ENCODE measurements around the gene GPR108.

Gene GPR108

DNA sequence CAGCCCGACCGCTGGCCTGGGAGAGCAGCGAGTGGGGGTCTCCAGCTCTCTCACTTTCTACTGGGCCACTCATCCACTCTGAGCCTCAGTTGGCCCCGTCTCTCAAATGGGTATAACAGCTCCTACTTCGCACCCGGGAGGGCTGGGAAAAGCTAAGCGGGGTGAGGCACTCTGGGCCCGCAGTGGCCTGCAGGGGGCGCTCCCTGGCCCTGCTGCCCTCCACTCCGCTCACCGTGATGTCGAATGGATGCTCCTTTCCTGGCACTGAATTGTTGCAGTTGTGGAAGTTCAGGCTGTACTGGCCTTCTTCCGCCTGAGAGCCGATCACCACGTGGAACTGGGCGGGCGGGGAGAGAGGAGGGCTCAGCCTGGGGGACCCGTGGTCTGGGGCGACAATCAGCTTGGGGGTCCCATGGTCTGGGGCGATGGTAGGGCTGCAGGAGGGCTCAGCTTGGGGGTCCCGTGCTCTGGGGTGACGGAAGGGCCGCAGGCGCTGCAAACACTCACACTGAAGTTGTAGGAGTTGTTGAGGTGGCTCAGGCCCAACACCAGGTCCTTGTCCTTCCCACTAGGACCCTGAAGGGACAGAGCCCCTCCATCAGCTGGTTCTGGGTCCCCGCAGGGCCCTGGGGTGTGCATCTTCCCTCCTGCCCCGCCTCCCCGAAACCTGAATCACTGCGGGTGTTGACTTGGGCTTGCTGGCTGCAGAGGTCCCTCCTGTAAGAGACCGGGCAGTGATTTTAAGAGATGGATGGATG lies 3.9 kb downstream of the GPR108 start:
- H3K4me3 ChIP-seq (ENCODE audit: low read depth, low read length), result no peak overlapping the region
- TF ChIP-seq, protein P1, sequence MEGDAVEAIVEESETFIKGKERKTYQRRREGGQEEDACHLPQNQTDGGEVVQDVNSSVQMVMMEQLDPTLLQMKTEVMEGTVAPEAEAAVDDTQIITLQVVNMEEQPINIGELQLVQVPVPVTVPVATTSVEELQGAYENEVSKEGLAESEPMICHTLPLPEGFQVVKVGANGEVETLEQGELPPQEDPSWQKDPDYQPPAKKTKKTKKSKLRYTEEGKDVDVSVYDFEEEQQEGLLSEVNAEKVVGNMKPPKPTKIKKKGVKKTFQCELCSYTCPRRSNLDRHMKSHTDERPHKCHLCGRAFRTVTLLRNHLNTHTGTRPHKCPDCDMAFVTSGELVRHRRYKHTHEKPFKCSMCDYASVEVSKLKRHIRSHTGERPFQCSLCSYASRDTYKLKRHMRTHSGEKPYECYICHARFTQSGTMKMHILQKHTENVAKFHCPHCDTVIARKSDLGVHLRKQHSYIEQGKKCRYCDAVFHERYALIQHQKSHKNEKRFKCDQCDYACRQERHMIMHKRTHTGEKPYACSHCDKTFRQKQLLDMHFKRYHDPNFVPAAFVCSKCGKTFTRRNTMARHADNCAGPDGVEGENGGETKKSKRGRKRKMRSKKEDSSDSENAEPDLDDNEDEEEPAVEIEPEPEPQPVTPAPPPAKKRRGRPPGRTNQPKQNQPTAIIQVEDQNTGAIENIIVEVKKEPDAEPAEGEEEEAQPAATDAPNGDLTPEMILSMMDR (IDR thresholded peaks at IDR 0.05; ENCODE audit: low read depth, low read length), result no peak

GRCh38 chr19:6732803-6733337 lies 4.5 kb downstream of the GPR108 start:
- H3K4me3 ChIP-seq (ENCODE audit: low read depth, low read length), result no peak overlapping the region
- TF ChIP-seq, protein P1 (IDR thresholded peaks at IDR 0.05; ENCODE audit: low read depth, low read length), result no peak

DNA sequence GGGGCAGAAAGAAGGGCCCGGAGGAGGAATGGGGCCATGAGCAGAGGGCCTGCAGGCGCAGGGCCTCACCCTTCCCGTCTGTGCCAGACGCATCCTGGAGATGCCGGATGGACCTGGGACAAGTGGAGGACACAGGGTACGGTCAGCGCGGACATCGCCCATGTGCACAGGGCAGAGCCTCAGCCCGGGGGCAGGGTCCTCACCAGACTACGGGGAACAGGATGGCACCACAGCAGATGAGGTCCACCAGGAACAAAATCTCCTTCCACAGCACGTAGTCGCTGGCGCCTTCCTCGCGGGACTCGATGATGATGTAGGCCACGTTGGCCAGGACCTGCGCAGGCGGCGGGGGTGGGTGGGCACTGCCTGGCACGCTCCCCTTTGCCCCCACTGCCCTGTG lies 5.6 kb downstream of the GPR108 start:
- H3K4me3 ChIP-seq (ENCODE audit: low read depth, low read length), result no peak overlapping the region
- TF ChIP-seq, protein P1 (IDR thresholded peaks at IDR 0.05; ENCODE audit: low read depth, low read length), result no peak

DNA sequence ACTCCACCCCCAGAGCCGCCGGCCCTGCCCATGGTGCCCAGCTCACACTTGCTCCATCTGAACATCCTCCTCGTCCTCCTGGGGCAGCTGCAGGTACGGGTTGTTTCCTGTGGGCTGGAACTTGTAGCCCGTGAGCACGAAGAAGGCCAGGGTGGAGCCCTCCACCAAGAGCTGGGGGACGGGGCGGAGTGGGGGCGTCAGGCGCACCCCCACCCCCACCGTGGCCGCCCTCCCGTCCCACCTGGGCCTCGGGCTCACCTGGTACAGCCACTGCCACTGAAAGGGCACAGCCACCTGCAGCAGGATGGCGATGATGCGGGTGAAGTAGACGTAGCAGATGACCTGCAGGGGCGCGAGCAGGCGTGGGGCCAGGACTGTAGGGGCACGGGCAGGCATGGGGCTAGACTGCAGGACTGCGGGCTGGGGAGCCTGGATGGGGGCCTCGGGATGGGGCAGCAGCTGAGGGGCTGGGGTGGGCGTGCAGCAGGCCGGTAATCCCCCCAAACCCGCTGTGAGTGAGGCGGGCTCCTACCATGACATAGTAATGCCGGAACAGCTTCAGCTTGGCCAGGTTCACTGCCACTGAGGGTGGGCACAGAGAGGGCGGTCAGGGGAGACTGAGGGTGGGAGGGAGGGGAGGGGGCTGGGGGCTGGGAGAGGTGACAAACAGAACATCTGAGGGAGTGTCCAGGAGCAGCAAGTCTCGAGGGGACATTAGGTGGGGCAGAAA lies 6.3 kb downstream of the GPR108 start:
- TF ChIP-seq, protein P1 (IDR thresholded peaks at IDR 0.05; ENCODE audit: low read depth, low read length), result no peak

GRCh38 chr19:6730153-6730804 lies 7.1 kb downstream of the GPR108 start:
- no peak overlapping the region for H3K4me3 ChIP-seq (ENCODE audit: low read depth, low read length)
- TF ChIP-seq, protein P1 (IDR thresholded peaks at IDR 0.05; ENCODE audit: low read depth, low read length), result no peak

More for the DNA sequence above, 6.3 kb downstream of the GPR108 start:
- H3K4me3 ChIP-seq (ENCODE audit: low read depth, low read length), result no peak overlapping the region

DNA sequence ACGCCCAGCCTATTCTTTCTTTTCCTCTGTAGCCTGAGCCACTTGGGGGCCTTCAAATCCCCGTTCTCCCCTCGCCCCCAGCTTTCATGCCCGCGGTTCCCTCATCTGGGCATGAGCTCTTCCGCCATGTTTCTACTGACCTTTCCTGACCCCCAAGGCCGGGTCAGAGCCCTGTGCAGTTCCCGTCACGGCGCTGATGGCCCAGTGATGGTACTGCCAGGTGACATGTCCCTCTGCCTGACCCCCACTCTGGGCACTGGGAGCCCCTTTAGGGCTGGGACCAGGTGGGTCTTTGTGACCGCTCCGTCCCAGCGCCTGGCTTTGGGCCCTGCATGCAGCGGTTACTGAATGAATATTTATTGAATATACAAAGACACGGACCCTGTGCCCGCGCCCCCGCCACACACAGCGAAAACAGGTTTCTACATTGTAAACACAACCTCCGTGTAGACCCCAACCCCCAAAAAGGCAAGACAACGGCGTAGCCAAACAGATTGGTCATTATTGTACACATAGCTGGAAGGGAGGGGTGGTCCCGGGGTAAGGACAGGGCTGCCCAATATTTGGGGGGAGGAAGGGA lies 7.7 kb downstream of the GPR108 start:
- no peak overlapping the region for H3K4me3 ChIP-seq (ENCODE audit: low read depth, low read length)

More for the DNA sequence above, 7.7 kb downstream of the GPR108 start:
- TF ChIP-seq, protein P1 (IDR thresholded peaks at IDR 0.05; ENCODE audit: low read depth, low read length), result no peak
